ENCODE data around the gene PTPN6. TPM values are rescaled to one million over a fixed set of nuclear protein-coding genes. Genes with fewer than 3 reads are reported as not detected.

Gene PTPN6
- total and polyA plus RNA-seq, 10 of the 15 experiments (the other 5 are each of a cell fraction or from before 2014, with no cell fraction given) = 229 to 457 (median 370) TPM

DNA sequence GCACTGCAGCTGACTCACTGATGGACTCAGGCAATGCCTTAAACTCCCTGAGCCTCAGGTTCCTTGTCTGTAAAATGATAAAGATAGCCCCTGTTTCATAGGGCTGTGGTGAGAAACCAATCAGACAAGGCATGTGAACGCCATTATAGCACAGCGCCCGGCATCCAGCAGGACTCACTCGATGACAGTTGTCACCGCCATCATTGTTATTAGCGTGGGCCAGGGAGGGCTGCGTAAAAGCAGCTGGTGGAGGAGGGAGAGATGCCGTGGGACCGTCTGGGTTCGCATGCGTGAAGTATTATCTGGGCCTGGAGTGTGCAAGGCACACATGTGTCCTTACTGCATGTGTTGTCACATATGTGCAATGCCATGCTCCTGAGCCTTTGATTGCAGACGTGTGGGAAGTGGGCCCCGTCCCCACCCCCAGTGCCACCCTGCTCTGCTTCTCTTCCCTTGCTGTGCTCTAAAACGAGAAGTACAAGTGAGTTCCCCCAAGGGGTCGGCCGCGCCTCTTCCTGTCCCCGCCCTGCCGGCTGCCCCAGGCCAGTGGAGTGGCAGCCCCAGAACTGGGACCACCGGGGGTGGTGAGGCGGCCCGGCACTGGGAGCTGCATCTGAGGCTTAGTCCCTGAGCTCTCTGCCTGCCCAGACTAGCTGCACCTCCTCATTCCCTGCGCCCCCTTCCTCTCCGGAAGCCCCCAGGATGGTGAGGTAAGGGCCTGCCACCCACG is at the start of gene PTPN6 (continued):
- TF ChIP-seq, protein P1, sequence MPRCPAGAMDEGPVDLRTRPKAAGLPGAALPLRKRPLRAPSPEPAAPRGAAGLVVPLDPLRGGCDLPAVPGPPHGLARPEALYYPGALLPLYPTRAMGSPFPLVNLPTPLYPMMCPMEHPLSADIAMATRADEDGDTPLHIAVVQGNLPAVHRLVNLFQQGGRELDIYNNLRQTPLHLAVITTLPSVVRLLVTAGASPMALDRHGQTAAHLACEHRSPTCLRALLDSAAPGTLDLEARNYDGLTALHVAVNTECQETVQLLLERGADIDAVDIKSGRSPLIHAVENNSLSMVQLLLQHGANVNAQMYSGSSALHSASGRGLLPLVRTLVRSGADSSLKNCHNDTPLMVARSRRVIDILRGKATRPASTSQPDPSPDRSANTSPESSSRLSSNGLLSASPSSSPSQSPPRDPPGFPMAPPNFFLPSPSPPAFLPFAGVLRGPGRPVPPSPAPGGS (IDR thresholded peaks at IDR 0.05; ENCODE audit: borderline replicate concordance, insufficient read depth, low read depth, low read length, poor library complexity, severe bottlenecking) = no peak
- TF ChIP-seq, protein P2, sequence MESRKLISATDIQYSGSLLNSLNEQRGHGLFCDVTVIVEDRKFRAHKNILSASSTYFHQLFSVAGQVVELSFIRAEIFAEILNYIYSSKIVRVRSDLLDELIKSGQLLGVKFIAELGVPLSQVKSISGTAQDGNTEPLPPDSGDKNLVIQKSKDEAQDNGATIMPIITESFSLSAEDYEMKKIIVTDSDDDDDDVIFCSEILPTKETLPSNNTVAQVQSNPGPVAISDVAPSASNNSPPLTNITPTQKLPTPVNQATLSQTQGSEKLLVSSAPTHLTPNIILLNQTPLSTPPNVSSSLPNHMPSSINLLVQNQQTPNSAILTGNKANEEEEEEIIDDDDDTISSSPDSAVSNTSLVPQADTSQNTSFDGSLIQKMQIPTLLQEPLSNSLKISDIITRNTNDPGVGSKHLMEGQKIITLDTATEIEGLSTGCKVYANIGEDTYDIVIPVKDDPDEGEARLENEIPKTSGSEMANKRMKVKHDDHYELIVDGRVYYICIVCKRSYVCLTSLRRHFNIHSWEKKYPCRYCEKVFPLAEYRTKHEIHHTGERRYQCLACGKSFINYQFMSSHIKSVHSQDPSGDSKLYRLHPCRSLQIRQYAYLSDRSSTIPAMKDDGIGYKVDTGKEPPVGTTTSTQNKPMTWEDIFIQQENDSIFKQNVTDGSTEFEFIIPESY (IDR thresholded peaks at IDR 0.05) = no peak
- no peak for TF ChIP-seq STAT3 (IDR thresholded peaks at IDR 0.05; ENCODE audit: low read depth, low read length)
- TF ChIP-seq RB1 (IDR thresholded peaks at IDR 0.05; ENCODE audit: borderline replicate concordance) = no peak; the same call in 1 of the 2 replicates
- no peak for TF ChIP-seq MYB (IDR thresholded peaks at IDR 0.05; ENCODE audit: borderline replicate concordance, low read depth, low read length)
- peak; percentile 74; the same call in 1 of the 2 replicates for TF ChIP-seq SIN3A (IDR thresholded peaks at IDR 0.05; ENCODE audit: low read depth, low read length)
- TF ChIP-seq NR2C2 (IDR thresholded peaks at IDR 0.05; ENCODE audit: borderline replicate concordance, control insufficient read depth, insufficient read length, low read depth) = no peak
- no peak for TF ChIP-seq TCF3 (IDR thresholded peaks at IDR 0.05; ENCODE audit: borderline replicate concordance, insufficient read depth, low read depth, low read length)
- TF ChIP-seq, protein P3, sequence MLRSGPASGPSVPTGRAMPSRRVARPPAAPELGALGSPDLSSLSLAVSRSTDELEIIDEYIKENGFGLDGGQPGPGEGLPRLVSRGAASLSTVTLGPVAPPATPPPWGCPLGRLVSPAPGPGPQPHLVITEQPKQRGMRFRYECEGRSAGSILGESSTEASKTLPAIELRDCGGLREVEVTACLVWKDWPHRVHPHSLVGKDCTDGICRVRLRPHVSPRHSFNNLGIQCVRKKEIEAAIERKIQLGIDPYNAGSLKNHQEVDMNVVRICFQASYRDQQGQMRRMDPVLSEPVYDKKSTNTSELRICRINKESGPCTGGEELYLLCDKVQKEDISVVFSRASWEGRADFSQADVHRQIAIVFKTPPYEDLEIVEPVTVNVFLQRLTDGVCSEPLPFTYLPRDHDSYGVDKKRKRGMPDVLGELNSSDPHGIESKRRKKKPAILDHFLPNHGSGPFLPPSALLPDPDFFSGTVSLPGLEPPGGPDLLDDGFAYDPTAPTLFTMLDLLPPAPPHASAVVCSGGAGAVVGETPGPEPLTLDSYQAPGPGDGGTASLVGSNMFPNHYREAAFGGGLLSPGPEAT (IDR thresholded peaks at IDR 0.05; ENCODE audit: low read depth) = peak; percentile 57; the same call in 1 of the 2 replicates

Data from GM12878 (cell line).